Metanephros (tissue), 2 donors: ENCODE data around the gene ADGRE3. TPM values are rescaled to one million over a fixed set of nuclear protein-coding genes. Genes with fewer than 3 reads are reported as not detected.

ENCODE experiments used
- small RNA-seq: library from RNA; depleted of rRNA; stranded (forward); fragments of <200 nt; gene quantifications from one replicate; pipeline ENCODE3, GENCODE V24; 2014; ENCODE audit warnings: low replicate concordance
- total RNA-seq: library from RNA; depleted of rRNA; stranded (reverse); fragments of >200 nt; gene quantifications from one replicate; pipeline ENCODE4 v1.2.3, GENCODE V29; 2014

The ADGRE3 gene, protein sequence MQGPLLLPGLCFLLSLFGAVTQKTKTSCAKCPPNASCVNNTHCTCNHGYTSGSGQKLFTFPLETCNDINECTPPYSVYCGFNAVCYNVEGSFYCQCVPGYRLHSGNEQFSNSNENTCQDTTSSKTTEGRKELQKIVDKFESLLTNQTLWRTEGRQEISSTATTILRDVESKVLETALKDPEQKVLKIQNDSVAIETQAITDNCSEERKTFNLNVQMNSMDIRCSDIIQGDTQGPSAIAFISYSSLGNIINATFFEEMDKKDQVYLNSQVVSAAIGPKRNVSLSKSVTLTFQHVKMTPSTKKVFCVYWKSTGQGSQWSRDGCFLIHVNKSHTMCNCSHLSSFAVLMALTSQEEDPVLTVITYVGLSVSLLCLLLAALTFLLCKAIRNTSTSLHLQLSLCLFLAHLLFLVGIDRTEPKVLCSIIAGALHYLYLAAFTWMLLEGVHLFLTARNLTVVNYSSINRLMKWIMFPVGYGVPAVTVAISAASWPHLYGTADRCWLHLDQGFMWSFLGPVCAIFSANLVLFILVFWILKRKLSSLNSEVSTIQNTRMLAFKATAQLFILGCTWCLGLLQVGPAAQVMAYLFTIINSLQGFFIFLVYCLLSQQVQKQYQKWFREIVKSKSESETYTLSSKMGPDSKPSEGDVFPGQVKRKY
- 1.3 TPM for total RNA-seq

DNA sequence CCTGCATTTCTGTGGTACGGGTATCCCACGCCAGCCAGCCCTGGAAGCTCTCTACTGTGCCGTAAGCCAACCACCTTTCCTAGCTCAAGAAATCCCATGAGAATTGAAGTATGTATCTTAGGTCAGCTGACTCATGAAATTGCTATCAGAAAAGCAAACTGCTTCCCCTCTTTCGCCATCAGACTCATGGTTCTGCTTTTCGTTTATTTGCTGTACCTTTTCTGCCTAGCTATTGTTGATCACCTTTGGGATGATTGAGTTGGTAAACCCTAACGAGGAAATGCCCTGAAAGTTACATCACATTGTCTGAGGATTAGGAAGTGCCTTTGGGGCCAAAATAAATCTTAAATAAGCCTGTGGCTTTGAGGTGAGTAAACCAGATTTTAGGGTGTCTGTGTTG lies at the start of gene ADGRE3:
ADGRE3 (minus strand) TSS at position 81 of the 400 bp plus-strand sequence; CDS start at position 7, 74 bp downstream.

DNA sequence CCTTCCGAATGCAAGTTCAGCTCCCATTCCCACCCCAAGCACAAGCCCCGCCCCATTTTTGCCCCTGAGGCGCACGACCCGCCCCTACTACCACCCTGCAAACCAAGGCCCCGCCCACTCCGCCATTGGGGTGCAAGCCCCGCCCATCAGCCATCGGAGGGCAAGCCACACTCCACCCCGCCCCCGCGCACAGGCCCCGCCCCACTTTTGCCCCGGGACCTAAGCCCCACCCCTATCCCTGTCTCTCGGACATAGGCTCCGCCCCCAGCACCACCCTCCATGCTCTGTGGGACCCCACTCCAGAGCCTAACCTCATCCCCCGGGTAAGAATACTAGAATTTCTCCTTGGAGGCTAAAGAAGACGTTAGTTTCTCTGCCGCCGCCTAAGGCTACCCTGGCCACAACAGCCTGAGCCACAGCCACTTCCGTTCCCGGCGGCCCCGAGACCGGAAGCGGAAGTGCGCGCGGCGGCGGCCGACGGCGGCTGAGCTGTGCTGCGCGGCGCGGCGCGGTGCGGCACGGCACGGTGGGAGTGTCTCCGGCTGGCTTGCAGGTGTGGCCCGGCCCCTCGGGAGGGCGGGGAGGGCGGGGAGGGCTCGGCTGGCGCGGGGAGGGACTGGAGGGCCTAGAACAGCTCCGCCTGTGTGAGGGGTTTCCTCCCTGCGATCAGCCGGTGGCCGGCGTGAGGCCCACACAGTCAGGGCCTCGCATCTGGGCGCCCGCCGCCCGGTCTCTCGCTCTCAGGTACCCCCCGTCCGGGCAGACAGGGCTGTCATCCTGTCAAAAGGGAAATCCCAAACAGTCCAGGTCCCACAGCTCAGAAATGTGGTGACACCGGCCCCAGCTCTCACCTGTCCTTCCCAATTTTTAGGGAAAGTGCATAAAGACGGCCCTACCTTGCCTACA lies 15.2 kb upstream of the ADGRE3 start, which contains the start of gene ZNF333:
ZNF333 (plus strand) TSS at position 451 of the 906 bp plus-strand sequence. CDS start 3,444 bp downstream, outside the sequence.

DNA sequence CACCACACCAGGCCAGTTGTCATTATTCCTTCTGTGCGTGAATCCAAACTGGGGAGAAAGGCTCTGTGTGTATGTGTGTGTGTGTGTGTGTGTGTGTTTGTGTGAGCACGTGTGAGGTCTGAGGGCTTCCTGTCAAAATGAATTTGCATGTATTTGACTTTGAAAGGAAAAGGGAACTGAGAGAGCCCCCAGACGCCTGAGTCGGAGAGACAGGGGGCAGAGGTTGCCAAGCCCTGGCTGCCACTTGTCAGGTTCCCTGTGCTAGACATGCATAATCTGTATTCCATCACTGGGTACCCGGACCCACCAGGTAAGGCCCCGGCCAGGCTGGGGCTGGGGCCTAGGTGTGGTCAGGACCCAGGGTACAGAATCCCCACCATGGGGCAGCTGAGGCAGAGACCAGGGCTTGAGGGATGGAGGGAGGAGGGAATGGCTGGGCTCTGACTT lies 91.7 kb downstream of the ADGRE3 start, which contains the start of gene CLEC17A:
CLEC17A (plus strand) TSS at position 191 of the 447 bp plus-strand sequence; CDS start at position 268, 77 bp downstream.

DNA sequence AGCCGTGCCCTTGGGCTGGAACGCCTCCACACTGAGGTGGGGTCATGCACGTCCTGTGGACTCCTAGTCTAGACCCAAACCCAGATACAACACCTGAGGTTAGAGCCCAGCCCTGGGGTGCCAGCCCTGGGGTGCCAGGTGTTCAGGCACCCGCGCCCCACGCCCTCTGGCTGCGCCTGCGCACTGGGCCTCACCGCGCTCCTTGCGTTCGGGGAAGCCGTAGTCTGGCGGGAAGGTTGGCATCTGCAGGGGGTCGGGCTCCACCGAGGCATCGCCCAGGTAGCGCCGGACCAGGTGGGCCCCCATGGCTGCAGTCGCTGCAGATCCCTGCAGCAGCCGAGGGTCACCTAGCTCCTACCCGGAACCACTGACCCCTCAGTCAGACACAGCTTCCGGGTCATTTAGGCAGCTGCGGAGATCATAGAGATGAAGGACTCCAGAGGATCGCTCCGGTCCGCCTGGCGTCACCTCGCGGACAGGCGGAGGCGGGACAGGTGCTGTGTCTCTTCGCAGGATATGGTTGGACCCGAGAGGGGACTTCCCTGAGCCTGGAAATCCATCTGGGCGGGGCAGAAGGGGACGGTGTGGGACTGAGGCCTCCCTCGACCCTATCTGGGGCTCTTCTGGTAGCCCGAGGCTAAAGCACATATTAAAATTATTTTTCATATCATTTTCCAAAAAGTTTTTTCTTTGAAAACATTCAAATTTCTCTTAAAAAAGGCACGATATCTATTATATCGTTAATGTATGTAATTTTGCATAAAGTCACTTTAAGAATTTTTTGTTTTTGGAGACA lies 102.8 kb downstream of the ADGRE3 start, which contains the start of gene NDUFB7:
NDUFB7 (minus strand) TSS at position 372 of the 796 bp plus-strand sequence; CDS start at position 306, 66 bp downstream.

Small RNA genes within 50 kb of the gene (small RNA-seq; reads per million reads assigned to genes)
- gene AC022149.2 (not detected), gene RN7SL842P (not detected)

Other genes starting within 250 kb of the ADGRE3 start
- 105 TPM for gene PKN1, start 241.5 kb downstream of the ADGRE3 start, total RNA-seq
- 23.0 TPM for gene PTGER1, start 199.5 kb downstream of the ADGRE3 start, total RNA-seq
- 95.6 TPM for gene GIPC1, start 178.7 kb downstream of the ADGRE3 start, total RNA-seq
- 132 TPM for gene DNAJB1, start 156.4 kb downstream of the ADGRE3 start, total RNA-seq
- gene TECR, start 145.2 kb downstream of the ADGRE3 start, total RNA-seq = 66.4 TPM
- 339 TPM for gene NDUFB7, start 102.8 kb downstream of the ADGRE3 start, total RNA-seq
- 1.3 TPM for gene CLEC17A, start 91.8 kb downstream of the ADGRE3 start, total RNA-seq
- 48.2 TPM for gene ZNF333, start 15.2 kb upstream of the ADGRE3 start, total RNA-seq
- 1.3 TPM for gene ADGRE2, start 103.7 kb upstream of the ADGRE3 start, total RNA-seq
- not detected for gene OR7A5, start 160.3 kb upstream of the ADGRE3 start, total RNA-seq
- under 0.01 TPM for gene OR7C1, start 160.3 kb upstream of the ADGRE3 start, total RNA-seq
- not detected for gene OR7A10, start 174.1 kb upstream of the ADGRE3 start, total RNA-seq
- gene OR7A17, start 211.3 kb upstream of the ADGRE3 start, total RNA-seq = not detected